Fibroblast of lung (primary cell): ENCODE data around the gene C2orf76. TPM values are rescaled to one million over a fixed set of nuclear protein-coding genes. Genes with fewer than 3 reads are reported as not detected.
A peak's percentile ranks its signal among the peaks of the same experiment; 100 is the strongest.

ENCODE experiments used
- DNase-seq, 2 donors: peaks; one replicate each; pipeline versions ENCODE4 v3.0.0 to v3.0.0-alpha.2; 2010; ENCODE audit warnings: low read depth in 2 of 2
- H2AFZ ChIP-seq: 2 replicates; pipeline ENCODE4 v1.5.1; 2012; ENCODE audit warnings: low read length, control low read depth, inconsistent platforms
- H3K27ac ChIP-seq: 2 replicates; pipeline ENCODE4 v1.5.1; 2011; ENCODE audit warnings: low read length, control low read depth; ENCODE audit not compliant: insufficient read depth
- H3K27me3 ChIP-seq: 2 replicates; pipeline ENCODE4 v1.5.1; 2011; ENCODE audit warnings: mild to moderate bottlenecking, low read length; ENCODE audit not compliant: control insufficient read depth, insufficient read depth
- H3K36me3 ChIP-seq: 2 replicates; pipeline ENCODE4 v1.5.1; 2011; ENCODE audit warnings: low read length; ENCODE audit not compliant: control insufficient read depth, insufficient read depth
- H3K4me1 ChIP-seq: 2 replicates; pipeline ENCODE4 v1.5.1; 2011; ENCODE audit warnings: low read length; ENCODE audit not compliant: control insufficient read depth, insufficient read depth; ENCODE audit errors: extremely low read depth
- H3K4me2 ChIP-seq: 2 replicates; pipeline ENCODE4 v1.5.1; 2011; ENCODE audit warnings: low read length, control low read depth; ENCODE audit not compliant: insufficient read depth; ENCODE audit errors: extremely low read depth
- H3K4me3 ChIP-seq, 4 experiments: fragments of 200-600 bp in 1 of 4; sonication (generic) in 1 of 4; replicated peaks in 1 of 4; 2 replicates each; pipeline ENCODE4 v1.5.1; 2011 to 2016; ENCODE audit warnings: low read length in 4 of 4, low read depth in 3 of 4, mild to moderate bottlenecking in 3 of 4, control low read depth in 2 of 4, inconsistent platforms in 1 of 4, mixed read lengths in 1 of 4; ENCODE audit not compliant: insufficient read depth in 1 of 4; ENCODE audit errors: control extremely low read depth in 1 of 4
- H3K79me2 ChIP-seq: 2 replicates; pipeline ENCODE4 v1.5.1; 2012; ENCODE audit warnings: mild to moderate bottlenecking, low read length, inconsistent platforms; ENCODE audit not compliant: control insufficient read depth, insufficient read depth
- H3K9ac ChIP-seq: 2 replicates; pipeline ENCODE4 v1.5.1; 2011; ENCODE audit warnings: mild to moderate bottlenecking, low read length, control low read depth; ENCODE audit not compliant: insufficient read depth
- H3K9me3 ChIP-seq: 2 replicates; pipeline ENCODE4 v1.5.1; 2012; ENCODE audit warnings: low read depth, low read length; ENCODE audit not compliant: control insufficient read depth, insufficient read depth
- H4K20me1 ChIP-seq: 2 replicates; pipeline ENCODE4 v1.5.1; 2011; ENCODE audit warnings: low read length; ENCODE audit not compliant: control insufficient read depth, insufficient read depth; ENCODE audit errors: extremely low read depth
- CTCF ChIP-seq, 2 donors: IDR thresholded peaks in 1 of 2; conservative IDR thresholded peaks in 1 of 2; 1 replicate in 1 of 2; 2 replicates in 1 of 2; pipeline ENCODE4 v1.5.1; 2011 to 2012; ENCODE audit warnings: low read length in 2 of 2, control low read depth in 1 of 2, inconsistent platforms in 1 of 2, low read depth in 1 of 2, mild to moderate bottlenecking in 1 of 2
- EZH2 ChIP-seq: IDR thresholded peaks from 2 replicates; pipeline ENCODE4 v1.5.1; 2012; ENCODE audit warnings: low read length, control low read depth, mild to moderate bottlenecking; ENCODE audit errors: missing control alignments
- polyA plus RNA-seq, 2 donors: library from polyadenylated mRNA; depleted of rRNA in 1 of 2; stranded (reverse) in 1 of 2; unstranded in 1 of 2; fragments of >200 nt; gene quantifications; 2 replicates each; pipeline ENCODE4 v1.2.1, GENCODE V29; 2011 to 2012; ENCODE audit warnings: missing spikeins in 1 of 2
- total RNA-seq: library from RNA; depleted of rRNA; stranded (reverse); fragments of >200 nt; gene quantifications from 2 replicates; pipeline ENCODE4 v1.2.1, GENCODE V29; 2014

The C2orf76 gene
- total and polyA plus RNA-seq, 2 donors (not counting 1 experiment from before 2014, with no cell fraction given): 14.6 to 17.8 TPM

- Histone ChIP-seq H3K27ac (peak overlapping the region; percentile 48), H3K27me3 (no peaks in the 10 kb centered on the region), H3K4me3 (no peak overlapping the region), H3K79me2 (no peaks in the 10 kb centered on the region), H2AFZ (no peak overlapping the region), H3K36me3 (peaks cover 4% of the 10 kb centered on the region), H3K4me2 (no peak overlapping the region), H4K20me1 (no peaks in the 10 kb centered on the region), H3K9me3 (no peaks in the 10 kb centered on the region), H3K9ac (no peak overlapping the region), H3K4me1 (peaks cover 38% of the 10 kb centered on the region)
- TF ChIP-seq CTCF (conservative IDR thresholded peaks at IDR 0.05 in 1 of 2, IDR thresholded peaks at IDR 0.05 in 1 of 2; ENCODE audit: low read depth in 1 of 2, low read length in 2 of 2): no peak
- no peak for TF ChIP-seq EZH2
- no peak for DNase-seq
These were observed 110.1 kb downstream of the C2orf76 start for GRCh38 chr2:119256582-119256921.

GRCh38 chr2:119255760-119256581 lies 110.7 kb downstream of the C2orf76 start:
- Histone ChIP-seq H3K4me1 (peaks cover 39% of the 10 kb centered on the region), H3K4me3 (no peak overlapping the region), H3K9ac (no peak overlapping the region)

More at GRCh38 chr2:119255760-119256581, 110.7 kb downstream of the C2orf76 start:
- H3K4me2 ChIP-seq: peak overlapping the region; percentile 4
- H3K36me3 ChIP-seq: peaks cover 4% of the 10 kb centered on the region
- no peaks in the 10 kb centered on the region for H3K79me2 ChIP-seq
- H3K9me3 ChIP-seq: no peaks in the 10 kb centered on the region
- DNase-seq: peak; percentile 94 to 96
- peak overlapping the region; percentile 48 for H3K27ac ChIP-seq
- H4K20me1 ChIP-seq: no peaks in the 10 kb centered on the region
- no peaks in the 10 kb centered on the region for H3K27me3 ChIP-seq
- no peak for TF ChIP-seq CTCF (conservative IDR thresholded peaks at IDR 0.05 in 1 of 2, IDR thresholded peaks at IDR 0.05 in 1 of 2; ENCODE audit: low read depth in 1 of 2, low read length in 2 of 2)
- no peak for TF ChIP-seq EZH2
- H2AFZ ChIP-seq: no peak overlapping the region
